WTC11 (cell line): ENCODE data around the gene DGLUCY.

Experiments used
- HMGA2 ChIP-seq: fragments of 250-450 bp; sonication (Bioruptor Pico); IDR thresholded peaks from 2 replicates; pipeline ENCODE4 v1.4.0; 2021; ENCODE audit warnings: mild to moderate bottlenecking, moderate library complexity
- JUN ChIP-seq: sonication (generic); formaldehyde crosslinking; IDR thresholded peaks from 2 replicates; pipeline ENCODE4 v1.8.0; 2023; ENCODE audit warnings: mild to moderate bottlenecking, missing genetic modification reagents
- TP53 ChIP-seq: sonication (generic); formaldehyde crosslinking; IDR thresholded peaks from 2 replicates; pipeline ENCODE4 v1.8.1; 2023; ENCODE audit warnings: mild to moderate bottlenecking, missing genetic modification reagents
- TF ChIP-seq, protein P1 (sequence below): fragments of 200-600 bp; IDR thresholded peaks from 2 replicates; pipeline ENCODE4 v1.8.0; 2022; ENCODE audit warnings: antibody characterized with exemption
- TF ChIP-seq, protein P2 (sequence below): sonication (generic); formaldehyde crosslinking; IDR thresholded peaks from 2 replicates; pipeline ENCODE4 v1.8.1; 2022; ENCODE audit warnings: low read depth, missing genetic modification reagents, borderline replicate concordance
- TF ChIP-seq, protein P3 (sequence below): sonication (generic); formaldehyde crosslinking; IDR thresholded peaks from 2 replicates; pipeline ENCODE4 v1.8.1; 2023; ENCODE audit warnings: mild to moderate bottlenecking, missing genetic modification reagents, moderate library complexity

DNA sequence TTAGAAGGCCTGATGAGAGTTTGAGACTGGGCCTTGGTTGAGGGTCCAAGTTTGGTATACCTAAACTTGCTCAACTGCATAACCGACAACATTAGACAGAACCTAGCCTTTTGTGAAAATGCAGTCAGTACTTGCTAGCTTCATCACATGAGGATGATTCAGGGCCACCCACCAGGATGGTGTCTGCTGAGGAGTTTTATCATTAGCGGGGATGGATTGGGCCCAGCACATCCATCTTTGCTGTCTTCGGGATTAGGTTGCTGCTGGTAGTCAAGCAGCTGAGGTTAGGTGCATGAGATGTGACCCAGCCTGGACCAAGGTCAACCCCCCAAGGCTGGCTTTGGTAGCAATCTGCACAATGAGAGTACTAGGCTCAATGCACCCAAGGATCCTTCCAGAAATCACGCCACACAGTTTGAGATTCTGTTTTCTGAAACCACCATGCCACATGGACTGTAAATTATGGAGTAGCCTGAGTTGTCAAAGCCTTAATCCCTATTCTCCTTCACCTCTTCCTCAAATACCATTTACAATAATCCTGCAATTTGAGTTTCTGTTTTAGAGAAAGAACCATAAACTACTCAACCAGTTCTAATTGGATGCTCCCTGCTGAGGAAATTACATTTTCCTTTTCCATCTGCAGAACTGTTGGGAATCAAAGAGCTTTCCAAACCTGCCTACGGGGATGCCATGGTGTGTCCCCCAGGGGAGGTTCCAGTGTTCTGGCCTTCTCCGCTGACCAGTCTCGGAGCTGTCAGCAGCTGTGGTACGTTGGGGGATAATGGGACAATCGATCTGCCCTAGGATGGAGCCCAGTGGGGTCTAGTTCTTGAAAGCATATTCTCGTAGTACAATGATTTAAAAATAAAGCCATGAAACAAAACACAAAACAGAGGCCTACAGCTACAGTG is 61.7 kb downstream of the DGLUCY start:
- TF ChIP-seq, protein P1, sequence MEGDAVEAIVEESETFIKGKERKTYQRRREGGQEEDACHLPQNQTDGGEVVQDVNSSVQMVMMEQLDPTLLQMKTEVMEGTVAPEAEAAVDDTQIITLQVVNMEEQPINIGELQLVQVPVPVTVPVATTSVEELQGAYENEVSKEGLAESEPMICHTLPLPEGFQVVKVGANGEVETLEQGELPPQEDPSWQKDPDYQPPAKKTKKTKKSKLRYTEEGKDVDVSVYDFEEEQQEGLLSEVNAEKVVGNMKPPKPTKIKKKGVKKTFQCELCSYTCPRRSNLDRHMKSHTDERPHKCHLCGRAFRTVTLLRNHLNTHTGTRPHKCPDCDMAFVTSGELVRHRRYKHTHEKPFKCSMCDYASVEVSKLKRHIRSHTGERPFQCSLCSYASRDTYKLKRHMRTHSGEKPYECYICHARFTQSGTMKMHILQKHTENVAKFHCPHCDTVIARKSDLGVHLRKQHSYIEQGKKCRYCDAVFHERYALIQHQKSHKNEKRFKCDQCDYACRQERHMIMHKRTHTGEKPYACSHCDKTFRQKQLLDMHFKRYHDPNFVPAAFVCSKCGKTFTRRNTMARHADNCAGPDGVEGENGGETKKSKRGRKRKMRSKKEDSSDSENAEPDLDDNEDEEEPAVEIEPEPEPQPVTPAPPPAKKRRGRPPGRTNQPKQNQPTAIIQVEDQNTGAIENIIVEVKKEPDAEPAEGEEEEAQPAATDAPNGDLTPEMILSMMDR = no peak
- TF ChIP-seq, protein P2, sequence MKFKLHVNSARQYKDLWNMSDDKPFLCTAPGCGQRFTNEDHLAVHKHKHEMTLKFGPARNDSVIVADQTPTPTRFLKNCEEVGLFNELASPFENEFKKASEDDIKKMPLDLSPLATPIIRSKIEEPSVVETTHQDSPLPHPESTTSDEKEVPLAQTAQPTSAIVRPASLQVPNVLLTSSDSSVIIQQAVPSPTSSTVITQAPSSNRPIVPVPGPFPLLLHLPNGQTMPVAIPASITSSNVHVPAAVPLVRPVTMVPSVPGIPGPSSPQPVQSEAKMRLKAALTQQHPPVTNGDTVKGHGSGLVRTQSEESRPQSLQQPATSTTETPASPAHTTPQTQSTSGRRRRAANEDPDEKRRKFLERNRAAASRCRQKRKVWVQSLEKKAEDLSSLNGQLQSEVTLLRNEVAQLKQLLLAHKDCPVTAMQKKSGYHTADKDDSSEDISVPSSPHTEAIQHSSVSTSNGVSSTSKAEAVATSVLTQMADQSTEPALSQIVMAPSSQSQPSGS (CRISPR knock-in tag) = no peak
- TF ChIP-seq HMGA2 (CRISPR knock-in tag) (no peak), TP53 (CRISPR knock-in tag) (no peak), JUN (CRISPR knock-in tag) (no peak)
- TF ChIP-seq, protein P3, sequence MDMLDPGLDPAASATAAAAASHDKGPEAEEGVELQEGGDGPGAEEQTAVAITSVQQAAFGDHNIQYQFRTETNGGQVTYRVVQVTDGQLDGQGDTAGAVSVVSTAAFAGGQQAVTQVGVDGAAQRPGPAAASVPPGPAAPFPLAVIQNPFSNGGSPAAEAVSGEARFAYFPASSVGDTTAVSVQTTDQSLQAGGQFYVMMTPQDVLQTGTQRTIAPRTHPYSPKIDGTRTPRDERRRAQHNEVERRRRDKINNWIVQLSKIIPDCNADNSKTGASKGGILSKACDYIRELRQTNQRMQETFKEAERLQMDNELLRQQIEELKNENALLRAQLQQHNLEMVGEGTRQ (CRISPR knock-in tag) = no peak
